SW480 (cell line): ENCODE data around the gene MTCL1.

Experiments
- DNase-seq: peaks from one replicate; pipeline ENCODE4 v3.0.0-alpha.2; 2016; ENCODE audit warnings: low spot score

The MTCL1 gene

DNA sequence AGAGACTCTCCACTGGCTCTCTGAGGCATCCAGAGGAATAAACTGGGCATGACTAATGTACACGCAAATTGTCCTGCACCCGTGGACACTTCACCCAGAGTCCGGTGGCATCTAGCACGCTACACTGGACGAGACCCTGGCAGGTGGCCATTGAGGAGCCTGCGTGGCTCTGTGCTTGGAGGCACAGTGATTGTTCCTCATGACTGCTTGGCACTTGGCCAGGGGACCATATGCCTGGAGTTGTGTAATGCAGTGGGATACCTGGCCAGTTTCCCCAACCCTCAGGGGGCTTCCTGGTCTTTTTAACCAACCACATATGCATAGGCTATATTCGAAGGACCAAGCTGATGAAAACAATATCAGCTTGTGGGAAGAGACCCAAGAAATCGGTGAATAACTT is 66.6 kb downstream of the MTCL1 start:
- DNase-seq, result no peak

DNA sequence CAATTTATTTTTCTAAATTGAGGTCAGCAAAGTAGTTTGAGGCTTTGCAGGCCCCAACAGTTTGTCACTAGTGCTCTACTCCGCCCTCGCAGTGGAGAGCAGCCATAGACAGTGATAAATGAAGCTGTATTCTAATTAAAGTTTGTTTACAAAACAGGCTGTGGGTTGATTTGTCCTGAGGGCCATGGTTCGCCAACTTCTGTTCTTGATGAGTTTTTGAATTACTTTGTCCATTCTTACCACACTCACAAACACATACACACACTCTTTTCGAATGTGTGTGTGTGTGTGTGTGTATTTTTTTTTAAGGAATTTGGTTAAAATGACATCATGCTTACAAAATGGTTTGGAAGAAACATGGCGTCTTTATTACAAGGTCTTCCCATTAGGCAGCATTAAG is 68.6 kb downstream of the MTCL1 start:
- DNase-seq, result no peak

DNA sequence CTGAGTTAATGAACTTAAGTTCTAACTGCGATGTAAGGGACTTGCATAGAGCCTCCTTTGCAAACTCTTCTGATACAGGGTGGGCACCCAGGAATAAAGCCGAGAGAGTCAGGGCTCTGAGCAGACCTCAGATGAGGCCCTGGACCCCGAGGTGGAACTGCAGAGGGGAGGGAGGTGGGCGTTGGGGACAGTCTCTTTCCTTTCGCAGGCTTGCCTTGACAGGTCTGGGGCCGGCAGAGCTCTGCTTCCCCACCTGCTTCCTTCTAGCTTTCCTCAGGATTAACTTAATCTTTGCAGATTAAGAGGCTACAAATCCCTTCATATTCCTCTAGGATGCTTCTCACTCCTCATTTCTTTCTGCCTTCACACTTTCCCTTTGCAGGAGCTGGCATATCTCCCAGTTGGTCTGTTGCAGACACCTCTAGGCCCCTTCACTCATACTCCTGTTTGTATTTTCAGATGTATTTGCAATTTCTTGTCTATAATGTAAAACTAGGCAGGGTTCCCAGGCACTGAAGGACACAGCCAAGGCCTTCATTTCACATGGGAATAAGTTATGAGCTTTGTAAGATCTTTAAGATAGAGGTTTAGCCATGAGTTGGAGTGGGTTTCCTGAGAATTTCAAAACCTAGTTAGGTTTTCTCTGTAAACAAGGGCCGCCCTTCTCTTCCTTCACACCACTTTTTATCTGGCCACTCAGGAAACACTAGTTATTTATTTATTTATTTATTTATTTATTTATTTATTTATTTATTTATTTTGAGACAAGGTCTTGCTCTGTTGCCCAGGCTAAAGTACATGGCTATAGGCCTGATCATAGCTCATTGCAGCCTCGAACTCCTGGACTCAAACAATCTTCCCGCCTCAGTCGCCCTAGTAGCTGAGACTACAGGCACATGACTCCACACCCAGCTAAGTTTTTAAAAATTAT is 70.9 kb downstream of the MTCL1 start:
- DNase-seq, result no peak

GRCh38 chr18:8777846-8778245 is 72.5 kb downstream of the MTCL1 start:
- no peak for DNase-seq

GRCh38 chr18:8778386-8778785 is 73.0 kb downstream of the MTCL1 start:
- DNase-seq, result no peak

GRCh38 chr18:8778824-8779223 is 73.5 kb downstream of the MTCL1 start:
- DNase-seq, result no peak

- no peak for DNase-seq
These were observed 73.9 kb downstream of the MTCL1 start for GRCh38 chr18:8779251-8779650.

- DNase-seq, result no peak
These were observed 74.9 kb downstream of the MTCL1 start for GRCh38 chr18:8780227-8780626.

- DNase-seq, result no peak
These were observed 76.3 kb downstream of the MTCL1 start for GRCh38 chr18:8781671-8782070.

DNA sequence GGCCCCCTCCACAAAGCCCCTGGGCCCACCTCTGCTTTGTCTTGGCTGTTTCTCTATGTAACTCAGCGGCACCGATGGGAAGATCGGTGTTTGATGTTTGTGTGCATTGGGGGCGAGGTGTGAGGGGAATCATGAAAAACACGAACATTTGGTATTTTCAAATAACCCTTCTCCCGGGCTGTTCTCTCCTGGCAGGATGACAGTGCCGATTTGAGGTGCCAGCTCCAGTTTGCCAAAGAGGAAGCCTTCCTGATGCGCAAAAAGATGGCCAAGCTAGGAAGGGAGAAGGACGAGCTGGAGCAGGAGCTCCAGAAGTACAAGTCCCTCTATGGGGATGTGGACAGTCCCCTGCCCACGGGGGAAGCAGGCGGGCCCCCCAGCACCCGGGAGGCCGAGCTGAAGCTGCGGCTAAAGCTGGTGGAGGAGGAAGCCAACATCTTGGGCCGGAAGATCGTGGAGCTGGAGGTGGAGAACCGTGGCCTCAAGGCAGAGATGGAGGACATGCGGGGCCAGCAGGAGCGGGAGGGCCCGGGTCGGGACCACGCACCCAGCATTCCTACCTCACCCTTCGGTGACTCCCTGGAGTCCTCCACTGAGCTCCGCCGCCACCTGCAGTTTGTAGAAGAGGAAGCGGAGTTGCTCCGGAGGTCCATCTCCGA is 78.1 kb downstream of the MTCL1 start:
- DNase-seq, result no peak

DNA sequence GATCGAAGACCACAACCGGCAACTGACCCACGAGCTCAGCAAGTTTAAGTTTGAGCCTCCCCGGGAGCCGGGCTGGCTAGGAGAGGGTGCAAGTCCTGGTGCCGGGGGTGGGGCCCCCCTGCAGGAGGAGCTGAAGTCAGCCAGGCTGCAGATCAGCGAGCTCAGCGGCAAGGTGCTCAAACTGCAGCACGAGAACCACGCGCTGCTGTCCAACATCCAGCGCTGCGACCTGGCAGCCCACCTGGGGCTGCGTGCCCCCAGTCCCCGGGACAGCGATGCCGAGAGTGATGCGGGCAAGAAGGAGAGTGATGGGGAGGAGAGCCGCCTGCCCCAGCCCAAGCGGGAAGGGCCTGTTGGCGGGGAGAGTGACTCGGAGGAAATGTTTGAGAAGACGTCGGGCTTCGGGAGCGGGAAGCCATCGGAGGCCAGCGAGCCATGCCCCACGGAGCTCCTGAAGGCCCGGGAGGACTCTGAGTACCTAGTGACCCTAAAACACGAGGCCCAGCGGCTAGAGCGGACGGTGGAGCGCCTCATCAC is 78.7 kb downstream of the MTCL1 start:
- no peak for DNase-seq

DNA sequence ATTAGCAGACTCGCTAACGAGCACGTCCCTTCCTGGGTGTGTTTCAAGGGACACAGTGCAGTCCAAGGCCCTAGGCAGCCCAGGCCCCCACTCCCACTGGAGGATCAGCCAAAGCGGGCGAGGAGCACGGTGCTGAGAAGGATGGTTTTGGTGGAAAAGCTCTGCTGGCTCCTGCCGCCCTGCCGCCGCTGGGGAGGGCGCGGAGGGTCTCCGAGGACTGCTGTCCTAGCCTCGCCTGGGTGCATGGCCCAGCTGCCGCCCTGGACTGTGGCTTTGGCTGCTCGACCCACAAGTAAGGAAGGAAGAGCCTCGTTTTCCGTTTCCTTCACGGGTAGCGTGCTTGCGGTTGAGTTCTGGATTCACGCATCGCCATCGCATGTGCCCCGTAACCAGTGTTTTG is 79.9 kb downstream of the MTCL1 start:
- no peak for DNase-seq

DNA sequence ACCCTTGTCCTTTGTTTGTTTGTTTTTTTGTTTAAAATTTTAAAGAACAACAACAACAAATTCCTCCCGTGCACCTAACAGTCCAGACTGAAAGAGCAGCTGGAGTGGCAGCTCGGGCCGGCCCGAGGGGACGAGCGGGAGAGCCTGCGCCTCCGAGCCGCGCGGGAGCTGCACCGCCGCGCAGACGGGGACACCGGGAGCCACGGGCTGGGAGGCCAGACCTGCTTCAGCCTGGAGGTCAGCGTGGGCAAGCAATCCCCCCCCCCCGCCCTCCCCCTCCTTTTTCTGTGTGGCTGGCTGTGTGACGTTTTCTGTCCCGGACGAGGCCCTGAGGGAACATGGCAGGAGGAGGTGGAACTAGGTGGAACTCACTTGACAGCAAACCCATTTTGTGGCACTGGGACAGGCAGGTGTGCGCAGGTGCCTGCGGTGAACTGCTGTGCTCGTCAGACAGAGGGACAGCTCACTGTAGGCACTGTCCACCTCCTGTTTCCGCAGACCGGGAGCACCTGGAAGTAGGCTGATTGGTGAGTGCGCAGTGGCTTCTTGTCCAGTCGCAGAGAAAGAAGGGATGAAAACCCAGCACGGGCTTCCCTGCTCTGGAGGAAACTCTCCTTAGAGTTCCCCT is 80.6 kb downstream of the MTCL1 start:
- DNase-seq, result no peak

DNA sequence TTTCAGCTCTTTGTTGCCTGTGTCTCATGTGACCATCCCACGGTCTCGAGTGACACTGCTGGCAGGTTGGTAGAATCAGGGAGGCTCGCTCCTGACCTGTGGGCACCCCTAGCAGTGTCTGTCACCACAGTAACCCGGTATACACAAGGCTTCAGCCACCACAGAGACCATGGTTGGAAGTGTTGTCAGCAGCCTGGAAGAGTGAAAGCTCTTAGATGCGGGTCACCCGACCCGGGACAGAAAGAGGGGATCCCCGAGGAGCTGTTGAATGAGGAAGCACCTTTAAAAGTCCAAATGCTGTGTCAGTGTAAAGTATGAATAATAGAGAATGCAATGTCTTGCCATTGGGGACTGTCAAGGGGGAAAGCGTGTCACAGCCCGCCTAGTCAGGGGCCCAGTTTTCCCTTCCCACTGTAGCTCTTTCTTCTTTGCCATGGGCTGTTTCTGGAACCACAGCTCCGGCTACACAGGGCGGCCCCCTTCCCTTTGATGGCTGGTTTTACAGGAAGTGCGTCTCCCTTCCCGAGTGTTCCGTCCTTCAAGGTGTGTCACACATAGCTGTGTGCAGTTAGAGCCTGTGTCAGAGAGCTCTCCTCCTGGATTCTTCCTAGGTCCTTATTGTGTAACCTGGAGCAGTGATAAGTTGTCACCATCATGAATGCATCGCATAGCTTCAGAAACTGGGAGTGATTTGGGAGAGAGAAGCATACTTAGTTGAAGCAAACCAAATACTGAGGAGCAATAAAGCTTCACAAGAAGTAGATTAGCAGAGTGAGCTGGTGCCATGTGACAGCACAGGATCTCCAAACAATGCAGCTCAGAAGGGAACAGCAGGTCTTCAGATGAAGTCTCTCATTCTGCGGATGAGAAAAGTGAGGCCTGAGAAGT is 81.4 kb downstream of the MTCL1 start:
- no peak for DNase-seq

- DNase-seq, result no peak
These were observed 82.0 kb downstream of the MTCL1 start for GRCh38 chr18:8787371-8787670.

GRCh38 chr18:8787794-8788193 is 82.4 kb downstream of the MTCL1 start:
- no peak for DNase-seq

- DNase-seq, result no peak
These were observed 83.4 kb downstream of the MTCL1 start for GRCh38 chr18:8788503-8789429.

DNA sequence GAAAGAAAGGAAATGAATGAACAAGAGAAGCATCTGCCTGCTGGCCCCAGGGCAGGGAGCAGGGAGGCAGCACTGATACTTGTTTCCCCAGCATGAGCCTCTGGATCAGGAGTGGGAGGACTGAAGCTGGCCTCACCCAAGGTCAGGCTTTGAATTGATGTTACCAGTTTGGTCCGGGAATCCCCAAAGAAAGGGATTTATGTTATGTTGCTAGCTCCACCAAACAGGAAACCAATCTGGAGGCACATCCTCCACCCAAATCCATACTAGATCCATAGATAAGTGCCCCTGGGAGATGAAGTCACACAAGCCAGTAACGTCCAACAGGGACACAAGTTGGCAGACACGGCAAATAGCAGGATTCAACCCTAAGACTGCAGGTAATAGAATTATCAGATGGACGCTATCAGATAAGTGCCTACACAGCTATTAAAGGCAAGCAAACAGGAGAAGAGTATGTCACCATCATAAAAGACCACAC is 85.9 kb downstream of the MTCL1 start:
- no peak for DNase-seq

- no peak for DNase-seq
These were observed 87.4 kb downstream of the MTCL1 start for GRCh38 chr18:8792688-8793316.
